Mucosa of stomach (tissue), 1 donor: ENCODE data around the gene STRIP2.
"Not testable (repeated sequence)": the region's sequence is repeated elsewhere in the genome, so short reads cannot be mapped to it uniquely, and the experiment has no call there.

Experiments
- H3K27me3 ChIP-seq: one replicate; pipeline ENCODE4 v1.7.0; 2013; ENCODE audit warnings: mild to moderate bottlenecking, low read length; ENCODE audit not compliant: control insufficient read depth, insufficient read depth
- H3K36me3 ChIP-seq: one replicate; pipeline ENCODE4 v1.7.0; 2013; ENCODE audit warnings: low read length; ENCODE audit not compliant: control insufficient read depth, insufficient read depth
- H3K4me1 ChIP-seq: one replicate; pipeline ENCODE4 v1.7.0; 2013; ENCODE audit warnings: mild to moderate bottlenecking, low read length; ENCODE audit not compliant: control insufficient read depth, insufficient read depth
- H3K4me3 ChIP-seq: one replicate; pipeline ENCODE4 v1.7.0; 2013; ENCODE audit warnings: low read length
- H3K9ac ChIP-seq: one replicate; pipeline ENCODE4 v1.7.0; 2013; ENCODE audit warnings: mild to moderate bottlenecking, low read length, moderate library complexity
- H3K9me3 ChIP-seq: one replicate; pipeline ENCODE4 v1.7.0; 2013; ENCODE audit warnings: mild to moderate bottlenecking, low read length, moderate library complexity; ENCODE audit not compliant: control insufficient read depth
- donor health status: Pancreatic carcinoma.

STRIP2 gene

DNA sequence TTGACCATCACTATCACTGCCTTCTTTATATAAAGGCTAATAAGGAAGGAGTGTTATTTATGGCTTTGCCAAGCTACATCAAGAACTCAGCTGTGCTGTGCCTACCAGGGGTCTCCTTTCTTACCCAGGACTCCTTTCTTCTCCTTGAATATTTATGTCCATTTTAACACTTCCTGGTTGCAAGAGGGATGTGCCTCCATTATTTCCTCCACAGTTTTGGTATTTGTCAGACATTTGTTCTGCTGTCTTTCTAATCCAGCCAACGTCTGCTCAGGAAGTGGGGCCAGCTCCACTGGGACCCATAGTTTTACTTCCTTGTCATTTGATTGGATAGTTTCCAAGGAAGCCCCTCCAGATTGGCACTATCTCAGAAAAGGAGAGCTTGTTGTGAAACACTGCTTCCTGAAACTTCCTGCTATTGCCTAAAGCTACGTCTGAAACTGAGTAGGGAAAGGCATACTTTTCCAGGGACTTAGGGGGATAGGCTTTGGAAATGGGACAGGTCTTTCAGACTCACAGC is 6.6 kb upstream of the STRIP2 start:
- H3K36me3 ChIP-seq = peaks cover 6% of the 10 kb centered on the region
- H3K9me3 ChIP-seq = no peaks in the 10 kb centered on the region
- no peaks in the 10 kb centered on the region for H3K27me3 ChIP-seq
- no peak overlapping the region for H3K4me3 ChIP-seq
- H3K9ac ChIP-seq = no peak overlapping the region
- no peaks in the 10 kb centered on the region for H3K4me1 ChIP-seq

DNA sequence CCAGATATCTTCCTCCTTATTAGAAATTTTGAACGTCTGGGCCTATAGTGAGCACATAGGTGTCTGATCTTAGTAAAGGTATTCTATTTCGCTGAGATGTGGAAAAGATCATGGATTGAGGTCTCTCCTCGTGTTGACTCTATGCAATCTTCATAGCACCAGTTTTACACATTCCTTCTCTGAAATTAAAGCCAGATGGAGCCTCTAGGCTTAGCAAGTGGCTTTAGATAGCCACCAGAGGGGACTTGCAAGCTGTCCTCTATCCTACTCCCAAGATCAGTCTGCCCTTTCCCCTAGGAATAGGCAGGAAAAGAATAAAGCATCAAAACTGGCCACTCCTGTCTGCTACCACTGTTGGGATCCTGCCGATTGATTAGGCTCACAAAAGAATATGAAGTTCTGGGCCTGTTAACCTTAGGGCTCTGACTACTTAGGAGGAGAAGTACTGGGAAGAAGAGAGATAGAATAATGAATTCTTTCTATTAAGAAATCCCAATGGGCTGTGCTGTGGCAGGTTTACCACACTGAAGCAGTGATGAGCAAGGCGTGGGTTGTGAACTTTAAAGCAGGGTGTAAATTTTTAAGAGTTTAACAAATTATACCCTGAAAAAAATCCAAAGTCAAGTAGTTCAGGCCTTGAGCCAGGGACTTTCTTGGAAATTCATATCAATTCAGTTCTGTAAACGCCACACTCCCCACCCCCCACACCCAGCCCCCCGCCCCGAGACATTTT is 2.2 kb upstream of the STRIP2 start:
- H3K4me1 ChIP-seq = peaks cover 12% of the 10 kb centered on the region
- no peaks in the 10 kb centered on the region for H3K9me3 ChIP-seq
- no peak overlapping the region for H3K9ac ChIP-seq
- no peak overlapping the region for H3K4me3 ChIP-seq
- H3K27me3 ChIP-seq = peaks cover 26% of the 10 kb centered on the region
- peaks cover 5% of the 10 kb centered on the region for H3K36me3 ChIP-seq

DNA sequence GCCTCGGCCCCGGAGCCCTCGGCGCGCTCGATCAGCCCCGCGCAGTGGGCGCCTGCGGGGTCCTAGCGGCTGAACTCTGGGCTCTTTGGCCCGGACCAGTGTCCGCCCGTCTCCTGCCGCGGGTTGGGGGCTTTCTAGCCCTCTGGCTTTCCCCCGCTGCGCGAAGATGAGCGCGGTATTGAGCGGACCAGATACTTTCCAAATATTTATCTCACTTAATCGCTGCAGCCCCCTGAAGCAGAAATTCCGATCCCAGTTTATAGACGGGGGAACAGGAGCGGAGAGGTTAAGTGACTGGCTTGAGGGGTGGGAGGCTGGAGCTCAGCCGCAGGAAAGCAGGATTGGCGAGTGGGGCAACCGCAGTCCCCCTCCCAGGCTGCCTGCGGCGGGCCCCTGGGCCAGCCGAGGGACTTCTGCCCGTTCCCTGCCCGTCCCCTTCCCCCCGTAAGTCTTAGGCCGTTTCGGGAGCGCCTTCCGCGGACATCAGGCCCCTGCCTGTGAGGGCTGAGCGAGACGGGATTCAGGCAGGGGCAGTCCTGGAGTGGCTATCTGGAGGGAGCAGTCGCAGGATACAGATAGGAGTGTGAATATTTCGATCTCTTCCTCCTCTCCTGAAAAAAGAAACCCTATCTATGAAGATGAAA is 565 bp downstream of the STRIP2 start:
- Histone ChIP-seq H3K9me3 (no peaks in the 10 kb centered on the region), H3K9ac (peak overlapping the region; percentile 69), H3K4me3 (peak overlapping the region; percentile 31), H3K4me1 (peaks cover 12% of the 10 kb centered on the region), H3K36me3 (no peaks in the 10 kb centered on the region), H3K27me3 (peaks cover 26% of the 10 kb centered on the region)

DNA sequence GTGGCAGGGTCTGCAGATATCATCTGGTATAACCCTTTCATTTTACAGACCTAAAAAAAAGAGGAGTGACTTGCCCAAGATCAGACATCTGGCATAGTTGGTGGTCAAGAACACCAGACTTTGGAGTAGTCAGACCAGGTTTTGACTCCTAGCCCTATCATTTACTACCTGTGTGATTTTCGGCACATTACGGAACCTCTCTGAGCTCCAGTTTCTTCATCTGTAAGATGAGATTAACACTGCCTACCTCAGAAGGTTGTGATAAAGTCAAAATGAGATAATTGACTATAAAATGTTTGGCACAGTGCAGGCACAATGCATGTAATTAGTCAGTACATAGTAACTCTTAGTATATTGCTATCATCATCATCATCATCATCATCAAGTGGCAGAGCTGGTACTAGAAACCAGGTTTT is 1.2 kb downstream of the STRIP2 start:
- Histone ChIP-seq H3K4me1 (peaks cover 12% of the 10 kb centered on the region), H3K9ac (no peak overlapping the region), H3K36me3 (no peaks in the 10 kb centered on the region), H3K4me3 (no peak overlapping the region), H3K27me3 (peaks cover 26% of the 10 kb centered on the region), H3K9me3 (no peaks in the 10 kb centered on the region)

DNA sequence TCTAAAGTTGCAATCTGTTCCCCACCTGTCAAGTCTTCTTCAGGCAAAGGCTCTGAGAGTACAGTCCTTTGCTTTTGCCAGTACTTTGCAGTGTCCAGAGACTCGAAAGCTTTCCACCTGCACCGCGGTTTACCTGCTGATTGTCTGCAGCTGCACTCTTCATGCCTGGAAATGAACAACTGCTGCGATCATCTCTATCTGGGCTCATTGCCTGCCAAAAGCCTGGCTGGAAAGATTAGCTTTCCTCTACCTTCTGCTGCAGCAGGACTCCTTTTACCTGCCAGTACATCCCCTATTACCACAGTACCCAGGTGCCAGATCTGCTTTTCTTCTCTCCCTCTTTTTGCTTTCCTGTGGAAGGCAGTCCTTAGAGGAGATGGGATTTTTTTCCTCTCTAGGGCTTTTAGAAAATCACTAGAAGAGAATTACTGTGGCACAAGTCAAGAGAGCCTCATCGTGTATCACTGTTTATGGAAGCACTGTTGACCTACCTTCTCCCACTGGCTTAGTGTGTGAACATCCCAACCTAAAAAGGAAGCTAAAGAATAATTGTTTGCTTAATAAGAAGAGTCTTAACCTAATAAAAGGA is 2.2 kb downstream of the STRIP2 start:
- H3K4me1 ChIP-seq = peaks cover 12% of the 10 kb centered on the region
- H3K27me3 ChIP-seq = peaks cover 26% of the 10 kb centered on the region
- no peaks in the 10 kb centered on the region for H3K9me3 ChIP-seq
- no peak overlapping the region for H3K4me3 ChIP-seq
- no peak overlapping the region for H3K9ac ChIP-seq
- H3K36me3 ChIP-seq = no peaks in the 10 kb centered on the region

DNA sequence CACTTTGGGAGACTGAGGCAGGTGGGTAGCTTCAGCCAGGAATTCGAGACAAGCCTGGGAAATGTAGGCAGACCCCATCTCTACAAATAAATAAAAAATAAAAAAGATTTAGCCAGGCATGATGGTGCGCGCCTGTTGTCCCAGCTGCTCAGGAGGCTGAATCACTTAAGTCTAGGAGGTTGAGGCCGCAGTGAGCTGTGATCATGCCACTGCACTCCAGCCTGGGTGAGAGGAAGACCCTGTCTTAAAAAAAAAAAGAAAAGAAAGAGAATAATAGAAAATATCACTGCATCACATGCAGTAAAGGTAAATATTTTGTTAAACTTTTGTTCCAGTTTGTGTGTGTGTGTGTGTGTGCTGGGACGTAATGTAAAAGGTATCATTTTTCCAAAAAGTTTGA is 3.0 kb downstream of the STRIP2 start:
- Histone ChIP-seq H3K4me3 (no peak overlapping the region), H3K4me1 (peaks cover 12% of the 10 kb centered on the region), H3K9me3 (no peaks in the 10 kb centered on the region)

DNA sequence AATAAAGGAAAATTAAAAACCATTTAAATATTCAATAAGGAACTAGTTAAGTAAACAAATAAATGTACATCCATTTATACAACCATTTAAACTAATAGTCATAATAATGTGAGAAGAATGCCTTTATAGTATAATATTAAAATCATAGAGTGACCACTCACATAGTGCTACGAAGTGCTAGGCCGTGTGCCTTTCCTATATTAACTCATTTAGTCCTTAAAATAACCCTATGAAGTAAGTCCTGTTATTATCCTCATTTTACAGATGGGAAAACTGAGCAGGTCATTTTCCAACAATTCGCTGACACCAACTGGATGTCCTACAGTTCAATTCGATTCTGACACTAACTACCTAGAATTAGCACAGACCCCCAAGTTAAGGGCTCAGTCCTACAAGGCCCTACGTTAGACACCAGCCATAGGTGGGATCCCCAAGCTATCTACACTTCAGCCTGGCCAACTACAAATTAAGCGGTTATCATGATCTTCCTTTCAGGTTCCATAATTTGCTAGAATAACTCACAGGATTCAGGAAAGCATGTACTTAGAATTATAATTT is 4.1 kb downstream of the STRIP2 start:
- no peaks in the 10 kb centered on the region for H3K9me3 ChIP-seq
- H3K36me3 ChIP-seq = no peaks in the 10 kb centered on the region
- peaks cover 11% of the 10 kb centered on the region for H3K4me1 ChIP-seq
- H3K9ac ChIP-seq = no peak overlapping the region
- H3K4me3 ChIP-seq = no peak overlapping the region
- H3K27me3 ChIP-seq = peaks cover 19% of the 10 kb centered on the region

More for the DNA sequence above, 3.0 kb downstream of the STRIP2 start:
- Histone ChIP-seq H3K36me3 (no peaks in the 10 kb centered on the region), H3K27me3 (peaks cover 26% of the 10 kb centered on the region), H3K9ac (no peak overlapping the region)

DNA sequence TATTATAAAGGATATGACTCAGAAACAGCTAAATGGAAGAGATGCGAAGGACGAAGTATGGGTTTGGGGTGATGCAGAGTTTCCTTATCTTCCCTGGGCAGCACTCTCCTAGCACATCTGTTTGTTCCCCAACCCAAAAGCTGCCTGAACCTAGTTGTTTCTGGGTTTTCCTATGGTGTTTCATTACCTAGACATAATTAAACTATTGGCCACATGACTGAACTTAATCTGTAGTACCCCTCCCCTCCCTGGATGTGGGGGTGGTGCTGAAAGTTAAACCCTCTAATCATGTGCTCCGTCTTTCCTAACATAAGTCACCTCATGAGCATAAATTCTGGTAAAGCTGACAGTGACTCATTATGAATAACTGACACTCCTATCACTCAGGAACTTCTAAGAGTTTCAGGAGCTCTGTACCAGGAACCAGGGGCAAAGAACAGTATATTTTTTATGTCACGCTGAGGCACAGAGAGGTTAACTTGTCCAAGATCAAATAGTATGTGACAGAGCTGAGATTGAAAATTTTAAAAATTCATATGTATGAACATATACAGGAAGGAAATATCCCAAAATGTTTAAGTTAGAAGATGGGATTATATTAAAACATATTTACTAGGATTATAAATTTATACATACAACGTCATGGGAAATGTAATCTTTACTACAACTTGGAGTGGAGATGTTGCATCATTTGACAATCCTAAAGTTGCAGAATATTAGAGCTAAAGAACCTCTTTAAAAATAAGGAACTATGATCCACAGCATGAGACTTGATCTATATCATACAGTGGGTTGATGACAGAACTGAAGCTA is 4.8 kb downstream of the STRIP2 start:
- Histone ChIP-seq H3K4me3 (no peak overlapping the region), H3K9me3 (no peaks in the 10 kb centered on the region), H3K9ac (no peak overlapping the region), H3K4me1 (peaks cover 7% of the 10 kb centered on the region), H3K27me3 (peaks cover 15% of the 10 kb centered on the region), H3K36me3 (no peaks in the 10 kb centered on the region)

DNA sequence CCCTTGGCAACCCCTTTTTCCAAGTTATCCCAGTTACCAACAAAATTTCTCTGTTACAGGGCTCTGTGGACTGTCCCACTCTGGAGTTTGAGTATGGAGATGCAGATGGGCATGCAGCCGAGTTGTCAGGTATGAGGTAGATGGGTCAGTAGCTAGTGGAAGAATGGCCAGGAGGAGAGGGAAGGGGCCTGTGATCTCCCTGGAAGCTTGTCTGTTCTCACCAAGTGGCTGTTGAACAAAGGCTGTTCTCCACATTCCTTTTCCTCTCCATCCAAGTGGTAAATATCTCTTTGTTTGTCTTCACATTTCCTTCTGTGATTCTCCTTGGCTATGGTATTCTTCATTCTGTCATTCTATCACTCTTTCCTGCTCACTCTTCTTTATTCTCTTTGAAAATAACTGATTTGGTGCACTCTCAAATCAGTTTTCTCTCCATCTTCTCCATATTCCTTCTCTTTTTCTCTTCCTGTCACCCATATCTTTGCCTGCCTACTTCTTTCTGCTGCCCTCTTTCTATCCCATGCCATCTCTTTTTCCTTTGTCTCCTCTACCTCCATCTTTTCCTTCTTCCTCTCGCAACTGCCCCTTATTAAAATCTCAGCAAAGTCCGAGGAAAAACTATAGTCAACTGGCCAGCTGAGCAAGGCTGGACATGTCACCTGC is 5.9 kb downstream of the STRIP2 start:
- H3K4me3 ChIP-seq = no peak overlapping the region
- no peaks in the 10 kb centered on the region for H3K36me3 ChIP-seq
- H3K9me3 ChIP-seq = no peaks in the 10 kb centered on the region
- H3K4me1 ChIP-seq = peaks cover under 1% of the 10 kb centered on the region
- H3K9ac ChIP-seq = no peak overlapping the region
- H3K27me3 ChIP-seq = peaks cover 10% of the 10 kb centered on the region

DNA sequence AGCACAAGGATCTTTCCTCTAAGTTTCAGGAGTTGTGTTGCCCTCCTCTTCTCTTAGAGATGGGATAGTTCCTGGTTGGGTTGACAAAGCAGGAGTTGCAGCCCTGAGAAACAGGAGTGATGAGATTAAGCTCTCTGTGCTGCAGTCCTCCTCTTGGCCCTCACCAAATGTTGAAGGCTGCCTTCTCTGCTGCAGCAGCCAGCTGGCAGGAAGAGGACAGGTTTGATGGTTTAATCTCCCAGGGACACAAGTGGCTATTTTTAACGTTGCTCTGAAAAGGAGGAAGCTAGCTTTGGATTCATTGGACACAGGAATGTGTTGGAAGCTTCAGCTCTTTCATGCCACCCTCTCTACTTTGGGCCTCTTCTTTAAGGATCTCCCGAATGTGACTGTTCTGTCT is 9.4 kb downstream of the STRIP2 start:
- no peaks in the 10 kb centered on the region for H3K9me3 ChIP-seq
- no peak overlapping the region for H3K4me3 ChIP-seq
- no peaks in the 10 kb centered on the region for H3K36me3 ChIP-seq
- no peaks in the 10 kb centered on the region for H3K4me1 ChIP-seq
- no peak overlapping the region for H3K9ac ChIP-seq
- no peaks in the 10 kb centered on the region for H3K27me3 ChIP-seq

DNA sequence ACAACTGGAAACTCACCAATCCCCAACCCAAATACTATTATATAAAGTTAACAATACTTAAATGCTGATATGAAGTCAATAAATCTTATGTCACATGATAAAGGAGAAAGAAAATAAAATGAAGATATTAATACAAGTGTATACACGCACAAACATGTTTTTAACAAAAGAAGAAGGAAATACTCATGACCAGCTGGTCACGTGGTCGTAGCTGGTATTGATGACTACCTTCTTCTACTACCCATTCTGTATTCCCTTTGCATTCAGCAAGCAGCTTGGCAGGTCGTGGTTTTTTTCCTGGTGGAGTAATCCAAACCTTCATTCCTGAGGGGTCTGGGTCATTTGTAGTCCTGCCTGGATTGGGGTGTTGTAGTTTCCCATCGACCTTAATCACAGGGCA is 10.5 kb downstream of the STRIP2 start:
- not testable (repeated sequence) for H3K9ac ChIP-seq, H3K9me3 ChIP-seq, H3K36me3 ChIP-seq, H3K4me1 ChIP-seq, H3K27me3 ChIP-seq, H3K4me3 ChIP-seq
